Duodenal mucosa (tissue), 2 donors: ENCODE results near the gene C2CD5.
"Not testable (repeated sequence)": the region's sequence is repeated elsewhere in the genome, so short reads cannot be mapped to it uniquely, and the experiment has no call there.

ENCODE experiments used
- H3K27ac ChIP-seq: one replicate; pipeline ENCODE4 v1.7.0; 2013; ENCODE audit warnings: low read depth, low read length
- H3K27me3 ChIP-seq, 2 donors: one replicate each; pipeline ENCODE4 v1.7.0; 2013; ENCODE audit warnings: low read length in 2 of 2, control low read depth in 1 of 2; ENCODE audit not compliant: insufficient read depth in 2 of 2, control insufficient read depth in 1 of 2
- H3K36me3 ChIP-seq, 2 donors: one replicate each; pipeline ENCODE4 v1.7.0; 2013; ENCODE audit warnings: low read length in 2 of 2, control low read depth in 1 of 2; ENCODE audit not compliant: insufficient read depth in 2 of 2, control insufficient read depth in 1 of 2
- H3K4me1 ChIP-seq, 2 donors: one replicate each; pipeline ENCODE4 v1.7.0; 2013; ENCODE audit warnings: low read length in 2 of 2, control low read depth in 1 of 2; ENCODE audit not compliant: insufficient read depth in 2 of 2, control insufficient read depth in 1 of 2
- H3K4me3 ChIP-seq, 2 donors: one replicate each; pipeline ENCODE4 v1.7.0; 2013; ENCODE audit warnings: low read length in 2 of 2, low read depth in 1 of 2
- H3K9ac ChIP-seq, 2 donors: one replicate each; pipeline ENCODE4 v1.7.0; 2013; ENCODE audit warnings: low read length in 2 of 2, low read depth in 1 of 2
- H3K9me3 ChIP-seq, 2 donors: one replicate each; pipeline ENCODE4 v1.7.0; 2013; ENCODE audit warnings: low read length in 2 of 2, control low read depth in 1 of 2; ENCODE audit not compliant: control insufficient read depth in 1 of 2

The C2CD5 gene

GRCh38 chr12:22562036-22563028 lies 18.0 kb upstream of the C2CD5 start:
- Histone ChIP-seq H3K9ac (no peak overlapping the region), H3K27me3 (no peaks in the 10 kb centered on the region), H3K27ac (peak overlapping the region; percentile 58), H3K9me3 (no peaks in the 10 kb centered on the region), H3K36me3 (no peaks in the 10 kb centered on the region), H3K4me3 (peak overlapping the region; percentile 6 to 18), H3K4me1 (peaks cover 15 to 24% of the 10 kb centered on the region in 2 donors)

- not testable (repeated sequence) for H3K4me3 ChIP-seq, H3K27ac ChIP-seq, H3K27me3 ChIP-seq, H3K36me3 ChIP-seq, H3K9ac ChIP-seq, H3K4me1 ChIP-seq
- peaks cover 11 to 16% of the 10 kb centered on the region in 2 donors for H3K9me3 ChIP-seq
These were observed 10.4 kb upstream of the C2CD5 start for GRCh38 chr12:22554750-22555149.

- no peaks in the 10 kb centered on the region for H3K27me3 ChIP-seq
- peaks cover 11 to 16% of the 10 kb centered on the region in 2 donors for H3K9me3 ChIP-seq
- no peaks in the 10 kb centered on the region for H3K4me1 ChIP-seq
- H3K4me3 ChIP-seq, result no peak overlapping the region
- no peak overlapping the region for H3K27ac ChIP-seq
- no peaks in the 10 kb centered on the region for H3K36me3 ChIP-seq
- no peak overlapping the region for H3K9ac ChIP-seq
These were observed 7.3 kb upstream of the C2CD5 start for GRCh38 chr12:22551624-22552023.

- Histone ChIP-seq H3K4me3 (no peak overlapping the region), H3K36me3 (no peaks in the 10 kb centered on the region), H3K27me3 (no peaks in the 10 kb centered on the region), H3K9me3 (no peaks in the 10 kb centered on the region), H3K27ac (no peak overlapping the region), H3K9ac (no peak overlapping the region), H3K4me1 (peaks cover 12 to 24% of the 10 kb centered on the region in 2 donors)
These were observed 913 bp upstream of the C2CD5 start for GRCh38 chr12:22545255-22545654.

- peaks cover 0 to 3% of the 10 kb centered on the region in 2 donors for H3K36me3 ChIP-seq
- H3K27ac ChIP-seq, result peak overlapping the region; percentile 98
- peak overlapping the region; percentile 98 for H3K4me3 ChIP-seq
- peak overlapping the region; percentile 92 to 95 for H3K9ac ChIP-seq
- peaks cover 12 to 24% of the 10 kb centered on the region in 2 donors for H3K4me1 ChIP-seq
- H3K27me3 ChIP-seq, result no peaks in the 10 kb centered on the region
- H3K9me3 ChIP-seq, result no peaks in the 10 kb centered on the region
These were observed 900 bp downstream of the C2CD5 start for GRCh38 chr12:22543246-22544037.

- Histone ChIP-seq H3K36me3 (peaks cover 0 to 3% of the 10 kb centered on the region in 2 donors), H3K27me3 (no peaks in the 10 kb centered on the region), H3K27ac (no peak overlapping the region), H3K4me1 (peaks cover 12 to 24% of the 10 kb centered on the region in 2 donors), H3K4me3 (no peak overlapping the region), H3K9me3 (no peaks in the 10 kb centered on the region), H3K9ac (no peak overlapping the region)
These were observed 2.7 kb downstream of the C2CD5 start for GRCh38 chr12:22541496-22542155.

- no peaks in the 10 kb centered on the region for H3K9me3 ChIP-seq
- H3K4me1 ChIP-seq, result peaks cover 12 to 24% of the 10 kb centered on the region in 2 donors
- H3K9ac ChIP-seq, result no peak overlapping the region
- H3K27me3 ChIP-seq, result no peaks in the 10 kb centered on the region
- no peak overlapping the region for H3K4me3 ChIP-seq
- H3K27ac ChIP-seq, result no peak overlapping the region
- H3K36me3 ChIP-seq, result peaks cover 0 to 3% of the 10 kb centered on the region in 2 donors
These were observed 5.3 kb downstream of the C2CD5 start for GRCh38 chr12:22539055-22539454.

- no peak overlapping the region for H3K4me3 ChIP-seq
- no peaks in the 10 kb centered on the region for H3K27me3 ChIP-seq
- H3K9ac ChIP-seq, result no peak overlapping the region
- no peaks in the 10 kb centered on the region for H3K9me3 ChIP-seq
- H3K27ac ChIP-seq, result no peak overlapping the region
- H3K4me1 ChIP-seq, result peaks cover 11 to 21% of the 10 kb centered on the region in 2 donors
- peaks cover 5 to 7% of the 10 kb centered on the region in 2 donors for H3K36me3 ChIP-seq
These were observed 6.0 kb downstream of the C2CD5 start for GRCh38 chr12:22538311-22538710.

GRCh38 chr12:22536971-22537544 lies 7.3 kb downstream of the C2CD5 start:
- Histone ChIP-seq H3K36me3 (peaks cover 16 to 19% of the 10 kb centered on the region in 2 donors), H3K27me3 (no peaks in the 10 kb centered on the region), H3K27ac (no peak overlapping the region), H3K9me3 (no peaks in the 10 kb centered on the region), H3K4me3 (no peak overlapping the region), H3K9ac (no peak overlapping the region), H3K4me1 (peaks cover 4 to 9% of the 10 kb centered on the region in 2 donors)
